Ovary (tissue), 3 donors: ENCODE data around the gene NUP93.

Experiments used
- POLR2A ChIP-seq: fragments of 450-650 bp; IDR thresholded peaks from one replicate; pipeline ENCODE4 v1.6.1; 2017; ENCODE audit warnings: antibody characterized with exemption, mild to moderate bottlenecking, moderate library complexity
- TF ChIP-seq, protein P1 (sequence below), 3 donors: fragments of 450-650 bp in 2 of 3; fragments of 200-600 bp in 1 of 3; IDR thresholded peaks; one replicate each; pipeline versions ENCODE4 v1.5.1 to v1.8.0; 2016 to 2022; ENCODE audit warnings: antibody characterized with exemption in 3 of 3, mild to moderate bottlenecking in 1 of 3
- donor health status: DM: no; HTN: no; CAD: no.

GRCh38 chr16:56689171-56689570 is 40.8 kb upstream of the NUP93 start:
- no peak for TF ChIP-seq POLR2A
- TF ChIP-seq, protein P1, sequence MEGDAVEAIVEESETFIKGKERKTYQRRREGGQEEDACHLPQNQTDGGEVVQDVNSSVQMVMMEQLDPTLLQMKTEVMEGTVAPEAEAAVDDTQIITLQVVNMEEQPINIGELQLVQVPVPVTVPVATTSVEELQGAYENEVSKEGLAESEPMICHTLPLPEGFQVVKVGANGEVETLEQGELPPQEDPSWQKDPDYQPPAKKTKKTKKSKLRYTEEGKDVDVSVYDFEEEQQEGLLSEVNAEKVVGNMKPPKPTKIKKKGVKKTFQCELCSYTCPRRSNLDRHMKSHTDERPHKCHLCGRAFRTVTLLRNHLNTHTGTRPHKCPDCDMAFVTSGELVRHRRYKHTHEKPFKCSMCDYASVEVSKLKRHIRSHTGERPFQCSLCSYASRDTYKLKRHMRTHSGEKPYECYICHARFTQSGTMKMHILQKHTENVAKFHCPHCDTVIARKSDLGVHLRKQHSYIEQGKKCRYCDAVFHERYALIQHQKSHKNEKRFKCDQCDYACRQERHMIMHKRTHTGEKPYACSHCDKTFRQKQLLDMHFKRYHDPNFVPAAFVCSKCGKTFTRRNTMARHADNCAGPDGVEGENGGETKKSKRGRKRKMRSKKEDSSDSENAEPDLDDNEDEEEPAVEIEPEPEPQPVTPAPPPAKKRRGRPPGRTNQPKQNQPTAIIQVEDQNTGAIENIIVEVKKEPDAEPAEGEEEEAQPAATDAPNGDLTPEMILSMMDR (IDR thresholded peaks at IDR 0.05): no peak
